Measurements from ENCODE around the gene FEM1C. TPM values are rescaled to one million over a fixed set of nuclear protein-coding genes. Genes with fewer than 3 reads are reported as not detected.

Gene FEM1C
- total and polyA plus RNA-seq, 2 of the 4 experiments (the other 2 are of a cell fraction): 6.3 to 21.5 TPM

DNA sequence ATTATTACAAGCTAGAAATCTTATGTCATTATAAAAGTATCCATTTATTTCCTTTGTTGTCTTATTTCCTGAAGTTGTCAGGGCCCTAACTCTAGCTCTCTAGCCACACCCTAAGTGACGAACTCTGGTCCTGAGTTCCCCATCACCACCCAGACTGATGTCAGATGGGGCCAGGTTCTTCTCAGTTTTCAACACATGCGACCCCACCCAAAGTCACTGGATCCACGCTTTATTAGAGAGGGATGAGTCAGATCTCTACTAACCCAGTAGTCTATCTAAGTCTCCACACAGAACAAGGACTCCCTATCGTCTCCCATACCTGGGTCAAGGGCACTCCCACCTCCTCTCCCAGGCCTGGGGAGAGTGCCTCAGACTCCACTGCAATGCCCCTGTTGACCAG, 6.8 kb upstream of the FEM1C start:
- H3K4me2 ChIP-seq (ENCODE audit: low read depth, low read length): no peak overlapping the region
- intact Hi-C loops (cut with micrococcal nuclease): no loop called here
- no peaks in the 10 kb centered on the region for H3K27me3 ChIP-seq (ENCODE audit: control insufficient read depth, insufficient read depth, low read length)
- H2AK9ac ChIP-seq (replicated peaks; ENCODE audit: low read depth, low read length, poor library complexity): peak overlapping the region; percentile 44
- H2BK120ac ChIP-seq (ENCODE audit: low read depth, low read length): no peak overlapping the region; the same call in 1 of the 2 replicates
- H2AK5ac ChIP-seq (ENCODE audit: low read depth, low read length): peak overlapping the region; percentile 55; the same call in 1 of the 2 replicates
- H2BK15ac ChIP-seq (ENCODE audit: low read depth, low read length): peak overlapping the region; percentile 14; the same call in 1 of the 3 replicates
- CTCF ChIA-PET: interaction anchor here (1.3 kb wide), 1 partner anchor 242 kb away, joined by 3 read pairs; no protein-coding TSS in a partner anchor
- H3K9me3 ChIP-seq (ENCODE audit: control insufficient read depth, insufficient read depth, low read length): no peaks in the 10 kb centered on the region; the same call in 1 of the 2 replicates
- H3K9me1 ChIP-seq (ENCODE audit: insufficient read depth, low read length): peaks cover 7% of the 10 kb centered on the region; the same call in 1 of the 2 replicates
- POLR2A ChIA-PET (ENCODE audit: unreplicated experiment): no interaction called here
- no peak overlapping the region for H2BK5ac ChIP-seq (ENCODE audit: low read depth, low read length, poor library complexity, severe bottlenecking)
- H2BK20ac ChIP-seq (ENCODE audit: low read depth, low read length): no peak overlapping the region
- 0 out of 2 replicates have a peak overlapping the region, but pooled peaks have one; percentile 60 for H3K23ac ChIP-seq (ENCODE audit: low read depth, low read length)
- H3K27ac ChIP-seq (ENCODE audit: insufficient read depth, low read length): no peak overlapping the region
- no peak overlapping the region for H4K91ac ChIP-seq (ENCODE audit: insufficient read depth, low read depth, low read length)
- no CpG with 5 or more reads among the region's 4 CpGs for WGBS, 2 experiments (ENCODE audit: extremely low coverage in 2 of 2, insufficient read length in 1 of 2)
- no peak overlapping the region for H4K5ac ChIP-seq (ENCODE audit: low read depth, low read length)
- H2AFZ ChIP-seq (replicated peaks; ENCODE audit: low read length, poor library complexity): peak overlapping the region; percentile 61
- H3K4me1 ChIP-seq (ENCODE audit: control insufficient read depth, insufficient read depth, low read length): no peaks in the 10 kb centered on the region; the same call in 1 of the 2 replicates
- H4K20me1 ChIP-seq (ENCODE audit: insufficient read depth, low read length): no peaks in the 10 kb centered on the region
- H3K4me3 ChIP-seq (ENCODE audit: insufficient read depth, low read depth, low read length): no peak overlapping the region
- no peak overlapping the region; the same call in 1 of the 2 replicates for H3K4ac ChIP-seq (ENCODE audit: low read depth, low read length)
- no peak overlapping the region for H3K9ac ChIP-seq (ENCODE audit: low read depth, low read length)
- no peak overlapping the region for H3K14ac ChIP-seq (replicated peaks; ENCODE audit: low read depth, low read length)
- no peaks in the 10 kb centered on the region for H3K36me3 ChIP-seq (ENCODE audit: control insufficient read depth, insufficient read depth, low read length)
- no peak for TF ChIP-seq CHD1 (IDR thresholded peaks at IDR 0.05; ENCODE audit: low read depth, low read length)
- no peak for TF ChIP-seq SMC3 (IDR thresholded peaks at IDR 0.05; ENCODE audit: low read depth, low read length)
- TF ChIP-seq POLR2A (IDR thresholded peaks at IDR 0.05; ENCODE audit: low read depth, low read length): no peak
- no peak for TF ChIP-seq USF2 (IDR thresholded peaks at IDR 0.05; ENCODE audit: low read depth, low read length)
- TF ChIP-seq MAZ (IDR thresholded peaks at IDR 0.05; ENCODE audit: borderline replicate concordance, low read depth, low read length): no peak
- TF ChIP-seq MAFK (IDR thresholded peaks at IDR 0.05; ENCODE audit: low read depth, low read length): no peak
- TF ChIP-seq, protein P1, sequence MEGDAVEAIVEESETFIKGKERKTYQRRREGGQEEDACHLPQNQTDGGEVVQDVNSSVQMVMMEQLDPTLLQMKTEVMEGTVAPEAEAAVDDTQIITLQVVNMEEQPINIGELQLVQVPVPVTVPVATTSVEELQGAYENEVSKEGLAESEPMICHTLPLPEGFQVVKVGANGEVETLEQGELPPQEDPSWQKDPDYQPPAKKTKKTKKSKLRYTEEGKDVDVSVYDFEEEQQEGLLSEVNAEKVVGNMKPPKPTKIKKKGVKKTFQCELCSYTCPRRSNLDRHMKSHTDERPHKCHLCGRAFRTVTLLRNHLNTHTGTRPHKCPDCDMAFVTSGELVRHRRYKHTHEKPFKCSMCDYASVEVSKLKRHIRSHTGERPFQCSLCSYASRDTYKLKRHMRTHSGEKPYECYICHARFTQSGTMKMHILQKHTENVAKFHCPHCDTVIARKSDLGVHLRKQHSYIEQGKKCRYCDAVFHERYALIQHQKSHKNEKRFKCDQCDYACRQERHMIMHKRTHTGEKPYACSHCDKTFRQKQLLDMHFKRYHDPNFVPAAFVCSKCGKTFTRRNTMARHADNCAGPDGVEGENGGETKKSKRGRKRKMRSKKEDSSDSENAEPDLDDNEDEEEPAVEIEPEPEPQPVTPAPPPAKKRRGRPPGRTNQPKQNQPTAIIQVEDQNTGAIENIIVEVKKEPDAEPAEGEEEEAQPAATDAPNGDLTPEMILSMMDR (conservative IDR thresholded peaks at IDR 0.05; ENCODE audit: low read depth, low read length): no peak
- TF ChIP-seq MXI1 (IDR thresholded peaks at IDR 0.05; ENCODE audit: borderline replicate concordance, low read depth, low read length): no peak
- TF ChIP-seq ELK1 (IDR thresholded peaks at IDR 0.05; ENCODE audit: borderline replicate concordance, low read depth, low read length): no peak
- no peak for TF ChIP-seq RAD21 (IDR thresholded peaks at IDR 0.05; ENCODE audit: low read length)
- TF ChIP-seq BHLHE40 (IDR thresholded peaks at IDR 0.05; ENCODE audit: low read depth, low read length): no peak
- TF ChIP-seq CEBPB (IDR thresholded peaks at IDR 0.05; ENCODE audit: low read depth, low read length): no peak
- TF ChIP-seq RCOR1 (IDR thresholded peaks at IDR 0.05; ENCODE audit: insufficient replicate concordance, low read length): no peak
- no peak for TF ChIP-seq FOS (IDR thresholded peaks at IDR 0.05; ENCODE audit: low read depth, low read length)
- no peak for TF ChIP-seq NFE2L2 (IDR thresholded peaks at IDR 0.05; ENCODE audit: low read depth, low read length)
- no peak for TF ChIP-seq RFX5 (IDR thresholded peaks at IDR 0.05; ENCODE audit: low read depth, low read length)
- no TSS peak for BruUV-seq (replicated peaks)
- no peak for ATAC-seq (ENCODE audit: low read depth)
- in situ Hi-C loops (cut with MboI; ENCODE audit: low sequenced_read_pairs): no loop called here
- dilution Hi-C loops (cut with HindIII; ENCODE audit: low sequenced_read_pairs, unreplicated experiment): no loop called here
- H3K79me1 ChIP-seq (ENCODE audit: low read depth in 1 of 2, low read length in 2 of 2): no peaks in the 10 kb centered on the region
- no peak overlapping the region for H3K18ac ChIP-seq (ENCODE audit: low read depth, low read length)
- no peak overlapping the region for H3K56ac ChIP-seq (ENCODE audit: extremely low read depth, insufficient read depth, low read length)
- no peak for DNase-seq
- no peak overlapping the region for H4K8ac ChIP-seq (ENCODE audit: low read depth in 2 of 2, low read length in 2 of 2)
